ENCODE results near the gene COL7A1.

GRCh38 chr3:48628277-48629017 lies 33.3 kb upstream of the COL7A1 start:
- TF ChIP-seq POLR2A (IDR thresholded peaks at IDR 0.05), result no peak
- TF ChIP-seq, protein P1, sequence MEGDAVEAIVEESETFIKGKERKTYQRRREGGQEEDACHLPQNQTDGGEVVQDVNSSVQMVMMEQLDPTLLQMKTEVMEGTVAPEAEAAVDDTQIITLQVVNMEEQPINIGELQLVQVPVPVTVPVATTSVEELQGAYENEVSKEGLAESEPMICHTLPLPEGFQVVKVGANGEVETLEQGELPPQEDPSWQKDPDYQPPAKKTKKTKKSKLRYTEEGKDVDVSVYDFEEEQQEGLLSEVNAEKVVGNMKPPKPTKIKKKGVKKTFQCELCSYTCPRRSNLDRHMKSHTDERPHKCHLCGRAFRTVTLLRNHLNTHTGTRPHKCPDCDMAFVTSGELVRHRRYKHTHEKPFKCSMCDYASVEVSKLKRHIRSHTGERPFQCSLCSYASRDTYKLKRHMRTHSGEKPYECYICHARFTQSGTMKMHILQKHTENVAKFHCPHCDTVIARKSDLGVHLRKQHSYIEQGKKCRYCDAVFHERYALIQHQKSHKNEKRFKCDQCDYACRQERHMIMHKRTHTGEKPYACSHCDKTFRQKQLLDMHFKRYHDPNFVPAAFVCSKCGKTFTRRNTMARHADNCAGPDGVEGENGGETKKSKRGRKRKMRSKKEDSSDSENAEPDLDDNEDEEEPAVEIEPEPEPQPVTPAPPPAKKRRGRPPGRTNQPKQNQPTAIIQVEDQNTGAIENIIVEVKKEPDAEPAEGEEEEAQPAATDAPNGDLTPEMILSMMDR (IDR thresholded peaks at IDR 0.05 in 8 of 11, conservative IDR thresholded peaks at IDR 0.05 in 3 of 11), result no peak
